ENCODE data around the gene SMOC1. TPM values are rescaled to one million over a fixed set of nuclear protein-coding genes. Genes with fewer than 3 reads are reported as not detected.

Gene SMOC1
- total RNA-seq, 1 experiment from 2014 or later, result 0.46 TPM

GRCh38 chr14:69848903-69849391 is 30.3 kb upstream of the SMOC1 start:
- ChIA-PET CTCF (no interaction called here), POLR2A (no interaction called here)
- H3K9me3 ChIP-seq (ENCODE audit: control insufficient read depth, insufficient read depth, low read depth, low read length), result no peaks in the 10 kb centered on the region
- no peak for DNase-seq (ENCODE audit: low read depth, low spot score)
- H3K27ac ChIP-seq (ENCODE audit: low read length), result no peak overlapping the region
- in situ Hi-C loops (cut with HindIII; ENCODE audit: low pct_unique_long_range_greater_than_20kb, low sequenced_read_pairs) (no loop called here), intact Hi-C loops (cut with micrococcal nuclease; ENCODE audit: unreplicated experiment) (no loop called here)
- ATAC-seq, result no peak
- H3K36me3 ChIP-seq (ENCODE audit: control insufficient read depth, insufficient read depth, low read length), result no peaks in the 10 kb centered on the region
- no peak overlapping the region for H3K4me3 ChIP-seq (ENCODE audit: low read depth in 2 of 2, low read length in 2 of 2)
- TF ChIP-seq SIN3A (IDR thresholded peaks at IDR 0.05; ENCODE audit: borderline replicate concordance, insufficient read depth, low read depth, low read length) (no peak), TCF7L2 (IDR thresholded peaks at IDR 0.05; ENCODE audit: low read depth, low read length) (no peak), REST (IDR thresholded peaks at IDR 0.05; ENCODE audit: insufficient read depth in 1 of 2, low read depth in 2 of 2, low read length in 1 of 2) (no peak), POLR2AphosphoS5 (IDR thresholded peaks at IDR 0.05; ENCODE audit: low read depth, low read length) (no peak)
- TF ChIP-seq, protein P1, sequence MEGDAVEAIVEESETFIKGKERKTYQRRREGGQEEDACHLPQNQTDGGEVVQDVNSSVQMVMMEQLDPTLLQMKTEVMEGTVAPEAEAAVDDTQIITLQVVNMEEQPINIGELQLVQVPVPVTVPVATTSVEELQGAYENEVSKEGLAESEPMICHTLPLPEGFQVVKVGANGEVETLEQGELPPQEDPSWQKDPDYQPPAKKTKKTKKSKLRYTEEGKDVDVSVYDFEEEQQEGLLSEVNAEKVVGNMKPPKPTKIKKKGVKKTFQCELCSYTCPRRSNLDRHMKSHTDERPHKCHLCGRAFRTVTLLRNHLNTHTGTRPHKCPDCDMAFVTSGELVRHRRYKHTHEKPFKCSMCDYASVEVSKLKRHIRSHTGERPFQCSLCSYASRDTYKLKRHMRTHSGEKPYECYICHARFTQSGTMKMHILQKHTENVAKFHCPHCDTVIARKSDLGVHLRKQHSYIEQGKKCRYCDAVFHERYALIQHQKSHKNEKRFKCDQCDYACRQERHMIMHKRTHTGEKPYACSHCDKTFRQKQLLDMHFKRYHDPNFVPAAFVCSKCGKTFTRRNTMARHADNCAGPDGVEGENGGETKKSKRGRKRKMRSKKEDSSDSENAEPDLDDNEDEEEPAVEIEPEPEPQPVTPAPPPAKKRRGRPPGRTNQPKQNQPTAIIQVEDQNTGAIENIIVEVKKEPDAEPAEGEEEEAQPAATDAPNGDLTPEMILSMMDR (IDR thresholded peaks at IDR 0.05), result no peak
- no peaks in the 10 kb centered on the region for H3K4me1 ChIP-seq (ENCODE audit: control insufficient read depth, insufficient read depth, low read length)
- no TSS peak for BruUV-seq (replicated peaks)
- no peaks in the 10 kb centered on the region for H3K27me3 ChIP-seq (ENCODE audit: control insufficient read depth, insufficient read depth, low read length)

- no peak for TF ChIP-seq SIN3A (IDR thresholded peaks at IDR 0.05; ENCODE audit: borderline replicate concordance, insufficient read depth, low read depth, low read length)
- TF ChIP-seq REST (IDR thresholded peaks at IDR 0.05; ENCODE audit: insufficient read depth in 1 of 2, low read depth in 2 of 2, low read length in 1 of 2), result no peak
- no peak for TF ChIP-seq POLR2AphosphoS5 (IDR thresholded peaks at IDR 0.05; ENCODE audit: low read depth, low read length)
- TF ChIP-seq, protein P1 (IDR thresholded peaks at IDR 0.05), result no peak
- TF ChIP-seq TCF7L2 (IDR thresholded peaks at IDR 0.05; ENCODE audit: low read depth, low read length), result no peak
- H3K9me3 ChIP-seq (ENCODE audit: control insufficient read depth, insufficient read depth, low read depth, low read length), result no peaks in the 10 kb centered on the region
- ATAC-seq, result no peak
- H3K4me3 ChIP-seq (ENCODE audit: low read depth in 2 of 2, low read length in 2 of 2), result no peak overlapping the region
- POLR2A ChIA-PET, result no interaction called here
- no peaks in the 10 kb centered on the region; the same call in 1 of the 2 replicates for H3K27me3 ChIP-seq (ENCODE audit: control insufficient read depth, insufficient read depth, low read length)
- CTCF ChIA-PET, result no interaction called here
- H3K4me1 ChIP-seq (ENCODE audit: control insufficient read depth, insufficient read depth, low read length), result no peaks in the 10 kb centered on the region
- no peak overlapping the region for H3K27ac ChIP-seq (ENCODE audit: low read length)
- intact Hi-C loops (cut with micrococcal nuclease; ENCODE audit: unreplicated experiment) (no loop called here), in situ Hi-C loops (cut with HindIII; ENCODE audit: low pct_unique_long_range_greater_than_20kb, low sequenced_read_pairs) (no loop called here)
- BruUV-seq (replicated peaks), result no TSS peak
- no peaks in the 10 kb centered on the region for H3K36me3 ChIP-seq (ENCODE audit: control insufficient read depth, insufficient read depth, low read length)
- DNase-seq (ENCODE audit: low read depth, low spot score), result no peak
Measured at GRCh38 chr14:69850086-69850735, 29.0 kb upstream of the SMOC1 start.

Data from Panc1 (cell line).